SK-N-SH (cell line): ENCODE data around the gene CBFA2T2. TPM values are rescaled to one million over a fixed set of nuclear protein-coding genes. Genes with fewer than 3 reads are reported as not detected.

Experiments used
- CTCF ChIA-PET: fragments of 300-600, 350-600 bp; formaldehyde crosslinking; extraction: SDS; loops from one replicate; lab custom pipeline; 2021; lab: Yijun Ruan, JAX
- POLR2A ChIA-PET: fragments of 350-600 bp; sonication (Branson Sonifier 250); formaldehyde crosslinking; extraction: SDS; loops from one replicate; lab custom pipeline; 2020; ENCODE audit warnings: antibody characterized with exemption, inconsistent platforms; lab: Yijun Ruan, JAX
- DNase-seq: peaks from one replicate; pipeline ENCODE4 v3.0.0; 2012
- H2AFZ ChIP-seq: fragments of 200-600 bp; sonication (generic); 2 replicates; pipeline ENCODE4 v1.8.1; 2016; ENCODE audit warnings: antibody characterized with exemption, mild to moderate bottlenecking, low read depth
- H3F3A ChIP-seq: fragments of 200-600 bp; sonication (generic); replicated peaks from 2 replicates; pipeline ENCODE3; 2016; ENCODE audit warnings: antibody characterized with exemption, mild to moderate bottlenecking; ENCODE audit not compliant: insufficient read depth
- H3K27ac ChIP-seq, 2 experiments: fragments of 200-500 bp in 1 of 2; fragments of 200-600 bp in 1 of 2; sonication (Bioruptor generic) in 1 of 2; sonication (generic), shearing (Covaris generic) in 1 of 2; 2 replicates each; pipeline versions ENCODE4 v1.5.1 to v1.6.1; 2014 to 2016; ENCODE audit warnings: low read depth in 2 of 2, inconsistent platforms in 1 of 2, low read length in 1 of 2, mild to moderate bottlenecking in 1 of 2, mixed read lengths in 1 of 2
- H3K27me3 ChIP-seq: fragments of 200-600 bp; sonication (generic), shearing (Covaris generic); 2 replicates; pipeline ENCODE4 v1.6.1; 2016; ENCODE audit warnings: mixed run types; ENCODE audit not compliant: insufficient read depth
- H3K36me3 ChIP-seq, 2 experiments: fragments of 200-500 bp in 1 of 2; fragments of 200-600 bp in 1 of 2; sonication (Bioruptor generic) in 1 of 2; sonication (generic) in 1 of 2; replicated peaks in 1 of 2; 2 replicates each; pipeline versions ENCODE3 to v1.5.1; 2014 to 2016; ENCODE audit warnings: low read length in 1 of 2, mild to moderate bottlenecking in 1 of 2; ENCODE audit not compliant: insufficient read depth in 2 of 2, control insufficient read depth in 1 of 2
- H3K4me1 ChIP-seq, 2 experiments: fragments of 200-500 bp in 1 of 2; fragments of 200-600 bp in 1 of 2; sonication (Bioruptor generic) in 1 of 2; sonication (generic), shearing (Covaris generic) in 1 of 2; 2 replicates each; pipeline versions ENCODE4 v1.5.1 to v1.6.1; 2014 to 2016; ENCODE audit warnings: low read depth in 1 of 2, low read length in 1 of 2, mixed run types in 1 of 2; ENCODE audit not compliant: insufficient read depth in 2 of 2, control insufficient read depth in 1 of 2
- H3K4me2 ChIP-seq: fragments of 200-600 bp; sonication (generic), shearing (Covaris generic); 2 replicates; pipeline ENCODE4 v1.6.1; 2017; ENCODE audit warnings: mixed run types
- H3K4me3 ChIP-seq, 2 experiments: fragments of 200-500 bp in 1 of 2; fragments of 200-600 bp in 1 of 2; sonication (Bioruptor generic) in 1 of 2; sonication (generic), shearing (Covaris generic) in 1 of 2; 2 replicates each; pipeline versions ENCODE4 v1.5.1 to v1.8.1; 2014 to 2016; ENCODE audit warnings: low read depth in 2 of 2, inconsistent platforms in 1 of 2, low read length in 1 of 2, mild to moderate bottlenecking in 1 of 2, mixed read lengths in 1 of 2, moderate library complexity in 1 of 2
- H3K79me2 ChIP-seq: fragments of 200-600 bp; sonication (generic); 2 replicates; pipeline ENCODE4 v1.8.1; 2017; ENCODE audit warnings: mild to moderate bottlenecking; ENCODE audit not compliant: insufficient read depth
- H3K9ac ChIP-seq: fragments of 200-600 bp; sonication (generic); 2 replicates; pipeline ENCODE4 v1.6.1; 2017; ENCODE audit warnings: mixed run types
- H3K9me2 ChIP-seq: fragments of 200-600 bp; sonication (generic); 2 replicates; pipeline ENCODE4 v1.6.1; 2017; ENCODE audit warnings: mixed run types
- H3K9me3 ChIP-seq: fragments of 200-600 bp; sonication (generic); 2 replicates; pipeline ENCODE4 v1.6.1; 2017; ENCODE audit warnings: mixed run types, mild to moderate bottlenecking, moderate library complexity
- H4K20me1 ChIP-seq: fragments of 200-600 bp; sonication (generic); 2 replicates; pipeline ENCODE4 v1.6.1; 2017; ENCODE audit warnings: mild to moderate bottlenecking, mixed run types; ENCODE audit not compliant: insufficient read depth
- ELF1 ChIP-seq: IDR thresholded peaks from 2 replicates; pipeline ENCODE4 v1.4.0; 2012
- FOSL2 ChIP-seq: IDR thresholded peaks from 2 replicates; pipeline ENCODE4 v1.4.0; 2012; ENCODE audit warnings: low read depth, mild to moderate bottlenecking, moderate library complexity, borderline replicate concordance
- FOXJ3 ChIP-seq: sonication (generic); formaldehyde crosslinking; IDR thresholded peaks from 2 replicates; pipeline ENCODE4 v1.5.1; 2020; ENCODE audit warnings: mild to moderate bottlenecking, missing genetic modification reagents
- FOXM1 ChIP-seq: IDR thresholded peaks from 2 replicates; pipeline ENCODE4 v1.4.0; 2012; ENCODE audit warnings: low read depth, mild to moderate bottlenecking
- GABPA ChIP-seq: IDR thresholded peaks from 2 replicates; pipeline ENCODE4 v1.4.0; 2012; ENCODE audit warnings: low read depth, mild to moderate bottlenecking
- GATA2 ChIP-seq: sonication (generic); formaldehyde crosslinking; IDR thresholded peaks from 2 replicates; pipeline ENCODE4 v1.5.0; 2020; ENCODE audit warnings: mild to moderate bottlenecking, missing genetic modification reagents
- IRF3 ChIP-seq: fragments of 150-350 bp; IDR thresholded peaks from 2 replicates; pipeline ENCODE4 v1.6.1; 2016; ENCODE audit warnings: mild to moderate bottlenecking, low read depth, low read length
- JUND ChIP-seq: IDR thresholded peaks from 2 replicates; pipeline ENCODE4 v1.4.0; 2012
- POLR2AphosphoS5 ChIP-seq: IDR thresholded peaks from 2 replicates; pipeline ENCODE4 v1.6.1; 2012; ENCODE audit warnings: low read depth, low read length
- RAD21 ChIP-seq: IDR thresholded peaks from 2 replicates; pipeline ENCODE4 v1.6.1; 2012; ENCODE audit warnings: mild to moderate bottlenecking, low read length
- SMC3 ChIP-seq: IDR thresholded peaks from 2 replicates; pipeline ENCODE4 v1.6.1; 2012; ENCODE audit warnings: low read depth, low read length, improper control_type of control experiment
- TAF1 ChIP-seq: IDR thresholded peaks from 2 replicates; pipeline ENCODE4 v1.6.1; 2012; ENCODE audit warnings: low read depth, mild to moderate bottlenecking, low read length, moderate library complexity, borderline replicate concordance
- USF2 ChIP-seq: fragments of 150-350 bp; IDR thresholded peaks from 2 replicates; pipeline ENCODE4 v1.6.1; 2017; ENCODE audit warnings: antibody characterized with exemption, low read length, low read depth, borderline replicate concordance
- WGBS: methylation state at CpG from one replicate; pipeline ENCODE4 v1.1.6; 2017; ENCODE audit warnings: low lambda C conversion rate; 5-methylcytosine and 5-hydroxymethylcytosine counted together
- polyA plus RNA-seq, 3 experiments: library from polyadenylated mRNA; depleted of rRNA; stranded (reverse); fragments of >200 nt; gene quantifications; 2 replicates each; pipeline ENCODE4 v1.2.3, GENCODE V29; 2012
- TF ChIP-seq, protein P1 (sequence below): IDR thresholded peaks from 2 replicates; pipeline ENCODE4; 2012
- TF ChIP-seq, protein P2 (sequence below): IDR thresholded peaks from 2 replicates; pipeline ENCODE4 v1.4.0; 2012; ENCODE audit warnings: low read depth, borderline replicate concordance

Gene CBFA2T2
- polyA plus RNA-seq, 1 of the 3 experiments (the other 2 are of a cell fraction), result 11.0 TPM

- Histone ChIP-seq H3K79me2 (peaks cover 15% of the 10 kb centered on the region), H3K4me1 (peaks cover 4 to 33% of the 10 kb centered on the region in 2 experiments; a peak in 2 of 4 replicates), H3K4me3 (no peak overlapping the region), H3K9ac (no peak overlapping the region), H3K27ac (peak overlapping the region in 1 of 2 experiments; percentile 43; a peak in 2 of 4 replicates), H3K36me3 (no peaks in the 10 kb centered on the region), H3K9me3 (no peaks in the 10 kb centered on the region), H4K20me1 (no peaks in the 10 kb centered on the region), H2AFZ (no peak overlapping the region), H3K9me2 (no peaks in the 10 kb centered on the region), H3F3A (no peaks in the 10 kb centered on the region), H3K4me2 (no peak overlapping the region), H3K27me3 (no peaks in the 10 kb centered on the region)
- no peak for DNase-seq
- 91% methylated on average over 3 of the region's 3 CpGs for WGBS
- POLR2A ChIA-PET, result interaction anchor here (0.7 kb wide), 1 partner anchor 10 kb away, joined by 3 read pairs; no protein-coding TSS in a partner anchor
- TF ChIP-seq GABPA, result no peak
- peak; percentile 10; the same call in 1 of the 2 replicates for TF ChIP-seq FOSL2
- CTCF ChIA-PET, result interaction anchor here (1.1 to 1.8 kb wide), 2 partner anchors 23 to 69 kb away, joined by 3 to 6 read pairs; no protein-coding TSS in a partner anchor
Observed at GRCh38 chr20:33584976-33585375, 95.1 kb downstream of the CBFA2T2 start.

- ChIA-PET CTCF (interaction anchor here (0.8 to 1.8 kb wide), 4 partner anchors 9 to 83 kb away, joined by 3 to 6 read pairs (median 3); no protein-coding TSS in a partner anchor), POLR2A (no interaction called here)
- Histone ChIP-seq H3K9me3 (no peaks in the 10 kb centered on the region), H3K4me2 (no peak overlapping the region), H3K9me2 (no peaks in the 10 kb centered on the region), H3K79me2 (peaks cover 12% of the 10 kb centered on the region), H3K27ac (peak overlapping the region in 1 of 2 experiments; percentile 43; a peak in 2 of 4 replicates), H3K36me3 (no peaks in the 10 kb centered on the region), H3F3A (no peaks in the 10 kb centered on the region), H3K4me3 (no peak overlapping the region), H3K9ac (no peak overlapping the region), H4K20me1 (no peaks in the 10 kb centered on the region), H3K27me3 (no peaks in the 10 kb centered on the region), H2AFZ (no peak overlapping the region), H3K4me1 (peaks cover 4 to 31% of the 10 kb centered on the region in 2 experiments; a peak in 2 of 4 replicates)
- DNase-seq, result no peak
- WGBS, result 70% methylated on average over 4 of the region's 4 CpGs
- TF ChIP-seq IRF3 (no peak), POLR2AphosphoS5 (no peak), SMC3 (no peak), RAD21 (no peak), ELF1 (no peak), JUND (no peak), FOXJ3 (no peak), FOXM1 (no peak), FOSL2 (no peak), TAF1 (no peak), GATA2 (CRISPR knock-in tag) (no peak), USF2 (no peak)
- TF ChIP-seq, protein P1, sequence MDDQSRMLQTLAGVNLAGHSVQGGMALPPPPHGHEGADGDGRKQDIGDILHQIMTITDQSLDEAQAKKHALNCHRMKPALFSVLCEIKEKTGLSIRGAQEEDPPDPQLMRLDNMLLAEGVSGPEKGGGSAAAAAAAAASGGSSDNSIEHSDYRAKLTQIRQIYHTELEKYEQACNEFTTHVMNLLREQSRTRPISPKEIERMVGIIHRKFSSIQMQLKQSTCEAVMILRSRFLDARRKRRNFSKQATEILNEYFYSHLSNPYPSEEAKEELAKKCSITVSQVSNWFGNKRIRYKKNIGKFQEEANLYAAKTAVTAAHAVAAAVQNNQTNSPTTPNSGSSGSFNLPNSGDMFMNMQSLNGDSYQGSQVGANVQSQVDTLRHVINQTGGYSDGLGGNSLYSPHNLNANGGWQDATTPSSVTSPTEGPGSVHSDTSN, result no peak
- TF ChIP-seq, protein P2, sequence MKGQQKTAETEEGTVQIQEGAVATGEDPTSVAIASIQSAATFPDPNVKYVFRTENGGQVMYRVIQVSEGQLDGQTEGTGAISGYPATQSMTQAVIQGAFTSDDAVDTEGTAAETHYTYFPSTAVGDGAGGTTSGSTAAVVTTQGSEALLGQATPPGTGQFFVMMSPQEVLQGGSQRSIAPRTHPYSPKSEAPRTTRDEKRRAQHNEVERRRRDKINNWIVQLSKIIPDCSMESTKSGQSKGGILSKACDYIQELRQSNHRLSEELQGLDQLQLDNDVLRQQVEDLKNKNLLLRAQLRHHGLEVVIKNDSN, result no peak
Observed at GRCh38 chr20:33585413-33585812, 95.5 kb downstream of the CBFA2T2 start.
